HCT116 (cell line): ENCODE data around the gene C15orf61. TPM values are rescaled to one million over a fixed set of nuclear protein-coding genes. Genes with fewer than 3 reads are reported as not detected.

ENCODE experiments used
- ATAC-seq: fragments of 200-7000 bp; cut with Tn5 transposase; 2 replicates; pipeline ENCODE4 v1.9.1; 2020; ENCODE audit warnings: mild to moderate bottlenecking, moderate library complexity
- BruUV-seq: library from RNA; stranded (reverse); fragments of 400-500 nt; replicated peaks from 2 replicates; lab custom pipeline; 2021; lab: Mats Ljungman, UMichigan
- CTCF ChIA-PET: fragments of 300-600 bp; sonication (Branson Sonifier 250); formaldehyde crosslinking; loops from one replicate; lab custom pipeline; 2021; ENCODE audit warnings: antibody characterized with exemption; lab: Charles Lee
- POLR2A ChIA-PET: fragments of 300-600, 350-600 bp; sonication (Branson Sonifier 250); formaldehyde crosslinking; loops from one replicate; lab custom pipeline; 2021; ENCODE audit warnings: antibody characterized with exemption; lab: Charles Lee
- RAD21 ChIA-PET, 2 experiments: fragments of 300-600 bp; sonication (Branson Sonifier 250); formaldehyde crosslinking; loops; one replicate each; lab custom pipeline; 2023; ENCODE audit warnings: low total read pairs in 2 of 2; ENCODE audit not compliant: uncharacterized antibody in 2 of 2, unreplicated experiment in 2 of 2, low non-redundant PET in 1 of 2; lab: Charles Lee
- DNase-seq: peaks from one replicate; pipeline ENCODE4 v3.0.0-alpha.2; 2010; ENCODE audit warnings: low read depth, low spot score
- H2AFZ ChIP-seq: fragments of 200-600 bp; shearing (Covaris generic), sonication (generic); 2 replicates; pipeline ENCODE4 v1.6.1; 2017; ENCODE audit warnings: low read depth, mixed run types, mixed read lengths, antibody characterized with exemption, low read length; ENCODE audit not compliant: poor library complexity, severe bottlenecking
- H3K27ac ChIP-seq: 2 replicates; pipeline ENCODE4 v1.5.1; 2012; ENCODE audit warnings: low read depth, low read length
- H3K27me3 ChIP-seq: fragments of 200-600 bp; sonication (generic); 2 replicates; pipeline ENCODE4 v1.6.1; 2016; ENCODE audit warnings: mixed run types, low read length, mixed read lengths; ENCODE audit not compliant: insufficient read depth
- H3K36me3 ChIP-seq, 2 experiments: fragments of 200-500 bp in 1 of 2; fragments of 200-600 bp in 1 of 2; sonication (Bioruptor generic) in 1 of 2; sonication (generic) in 1 of 2; 2 replicates each; pipeline versions ENCODE4 v1.5.1 to v1.6.1; 2014 to 2016; ENCODE audit warnings: low read length in 2 of 2, inconsistent platforms in 1 of 2, mixed read lengths in 1 of 2, mixed run types in 1 of 2; ENCODE audit not compliant: insufficient read depth in 2 of 2, control insufficient read depth in 1 of 2
- H3K4me1 ChIP-seq, 2 experiments: fragments of 200-600 bp in 1 of 2; sonication (generic) in 1 of 2; 2 replicates each; pipeline versions ENCODE4 v1.5.1 to v1.6.1; 2012 to 2017; ENCODE audit warnings: low read length in 2 of 2, inconsistent platforms in 1 of 2, mild to moderate bottlenecking in 1 of 2, mixed read lengths in 1 of 2, mixed run types in 1 of 2, moderate library complexity in 1 of 2; ENCODE audit not compliant: insufficient read depth in 2 of 2, control insufficient read depth in 1 of 2
- H3K4me2 ChIP-seq: fragments of 200-600 bp; sonication (generic); 2 replicates; pipeline ENCODE4 v1.6.1; 2017; ENCODE audit warnings: mixed run types, low read length, mixed read lengths
- H3K4me3 ChIP-seq, 2 experiments: fragments of 200-600 bp in 1 of 2; sonication (generic) in 1 of 2; replicated peaks in 1 of 2; 2 replicates each; pipeline ENCODE4 v1.5.1; 2011 to 2016; ENCODE audit warnings: low read length in 2 of 2, control low read depth in 1 of 2, low read depth in 1 of 2, mild to moderate bottlenecking in 1 of 2, mixed read lengths in 1 of 2, mixed run types in 1 of 2
- H3K79me2 ChIP-seq: fragments of 200-600 bp; sonication (generic); 2 replicates; pipeline ENCODE4 v1.6.1; 2017; ENCODE audit warnings: mild to moderate bottlenecking, mixed run types, low read length, moderate library complexity, mixed read lengths; ENCODE audit not compliant: insufficient read depth
- H3K9ac ChIP-seq: fragments of 200-600 bp; sonication (generic); 2 replicates; pipeline ENCODE4 v1.6.1; 2016; ENCODE audit warnings: low read length, mixed read lengths
- H3K9me2 ChIP-seq: fragments of 200-600 bp; sonication (generic), shearing (Covaris generic); 2 replicates; pipeline ENCODE4 v1.6.1; 2017; ENCODE audit warnings: mixed run types, mild to moderate bottlenecking, moderate library complexity; ENCODE audit not compliant: insufficient read depth
- H3K9me3 ChIP-seq, 2 experiments: fragments of 200-500 bp in 1 of 2; fragments of 200-600 bp in 1 of 2; sonication (Bioruptor generic) in 1 of 2; sonication (generic) in 1 of 2; 2 replicates each; pipeline ENCODE4 v1.6.1; 2014 to 2017; ENCODE audit warnings: low read length in 2 of 2, mixed read lengths in 2 of 2, inconsistent platforms in 1 of 2, low read depth in 1 of 2, mild to moderate bottlenecking in 1 of 2, mixed run types in 1 of 2, moderate library complexity in 1 of 2; ENCODE audit not compliant: control insufficient read depth in 1 of 2, insufficient read depth in 1 of 2
- H4K20me1 ChIP-seq: fragments of 200-600 bp; sonication (generic), shearing (Covaris generic); 2 replicates; pipeline ENCODE4 v1.6.1; 2017; ENCODE audit warnings: mixed run types, mild to moderate bottlenecking, moderate library complexity; ENCODE audit not compliant: insufficient read depth
- ATF3 ChIP-seq: IDR thresholded peaks from 2 replicates; pipeline ENCODE4 v1.6.1; 2012
- EGR1 ChIP-seq: IDR thresholded peaks from 2 replicates; pipeline ENCODE4 v1.6.1; 2012; ENCODE audit warnings: low read depth
- EZH2 ChIP-seq: fragments of 200-600 bp; sonication (generic); IDR thresholded peaks from 2 replicates; pipeline ENCODE4 v1.6.1; 2017; ENCODE audit warnings: antibody characterized with exemption, mixed run types
- EZH2phosphoT487 ChIP-seq: fragments of 200-600 bp; IDR thresholded peaks from 2 replicates; pipeline ENCODE4 v1.6.1; 2018; ENCODE audit warnings: antibody characterized with exemption, borderline replicate concordance
- POLR2A ChIP-seq: IDR thresholded peaks from 2 replicates; pipeline ENCODE4 v1.7.0; 2011; ENCODE audit warnings: borderline replicate concordance; ENCODE audit not compliant: insufficient read depth, insufficient read length; ENCODE audit errors: extremely low read depth
- REST ChIP-seq: IDR thresholded peaks from 2 replicates; pipeline ENCODE4 v1.6.1; 2012; ENCODE audit warnings: low read depth
- SRF ChIP-seq: IDR thresholded peaks from 2 replicates; pipeline ENCODE4 v1.6.1; 2012; ENCODE audit warnings: low read depth
- ZNF274 ChIP-seq: fragments of 200-500 bp; sonication (Bioruptor generic); IDR thresholded peaks from 2 replicates; pipeline ENCODE4 v1.6.1; 2014; ENCODE audit warnings: mild to moderate bottlenecking, low read depth, low read length, inconsistent platforms
- intact Hi-C: fragments of 100-400 bp; cut with micrococcal nuclease; formaldehyde crosslinking; loops from 2 replicates; pipeline ENCODE4 v1.10.0; 2022
- total RNA-seq: library from RNA; stranded (reverse); gene quantifications from one replicate; pipeline ENCODE4 v1.2.1, GENCODE V29; 2021; ENCODE audit not compliant: unreplicated experiment

Gene C15orf61
- total RNA-seq, 1 experiment from 2014 or later, result 9.9 TPM

- no peak overlapping the region for H3K9ac ChIP-seq
- H3K9me3 ChIP-seq, result no peaks in the 10 kb centered on the region
- no TSS peak for BruUV-seq
- DNase-seq, result no peak
- H2AFZ ChIP-seq, result no peak overlapping the region
- TF ChIP-seq REST, result no peak
- no peak for TF ChIP-seq SRF
- TF ChIP-seq POLR2A, result no peak
- no peak for TF ChIP-seq ATF3
- TF ChIP-seq EZH2, result no peak
- no peak for TF ChIP-seq EGR1
- TF ChIP-seq ZNF274, result no peak
- TF ChIP-seq EZH2phosphoT487, result no peak
- TF ChIP-seq, all 23 proteins: peak for 0
- RAD21 ChIA-PET, result no interaction called here
- CTCF ChIA-PET, result no interaction called here
- Histone ChIP-seq H4K20me1 (no peaks in the 10 kb centered on the region), H3K4me2 (no peak overlapping the region), H3K27ac (no peak overlapping the region), H3K36me3 (no peaks in the 10 kb centered on the region), H3K27me3 (no peaks in the 10 kb centered on the region), H3K79me2 (no peaks in the 10 kb centered on the region), H3K4me3 (no peak overlapping the region), H3K9me2 (no peaks in the 10 kb centered on the region), H3K4me1 (peaks cover 0 to 6% of the 10 kb centered on the region in 2 experiments; a peak in 1 of 4 replicates)
- no peak for ATAC-seq
- POLR2A ChIA-PET, result no interaction called here
- intact Hi-C loops, result no loop called here
These were observed 26.9 kb downstream of the C15orf61 start for GRCh38 chr15:67547836-67548235.
